Measurements from ENCODE around the gene GPR18. TPM values are rescaled to one million over a fixed set of nuclear protein-coding genes. Genes with fewer than 3 reads are reported as not detected.

GPR18 gene
- total RNA-seq, 1 experiment from 2014 or later: not detected

DNA sequence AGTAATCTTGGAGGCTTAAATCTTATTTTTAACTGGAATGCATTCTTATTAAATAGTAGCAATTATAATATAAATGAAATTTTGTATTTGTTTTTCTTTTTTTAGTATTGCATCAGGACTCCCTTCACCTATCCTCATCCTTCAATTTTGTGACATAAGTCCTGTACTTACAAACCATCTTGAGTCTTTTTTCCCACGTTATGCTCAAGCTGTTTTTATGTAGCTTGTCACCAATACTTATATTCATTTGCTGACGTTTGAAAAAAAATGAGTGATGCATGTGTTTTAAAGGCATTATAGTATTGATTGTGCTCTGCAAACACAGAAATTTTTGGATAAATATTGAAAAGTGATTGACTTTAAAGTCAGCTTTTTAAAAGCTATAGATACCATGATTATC lies 888 bp downstream of the GPR18 start:
- Mint-ChIP-seq H3K4me1 (0 out of 4 replicates have a peak, but pooled peaks cover 0 to 4% of the 10 kb centered on the region in 2 experiments), H3K36me3 (ENCODE audit: insufficient read depth in 1 of 3, low read depth in 3 of 3) (peaks cover 2 to 12% (median 7%) of the 10 kb centered on the region in 3 experiments; a peak in 5 of 7 replicates), H3K27me3 (ENCODE audit: low read depth) (no peaks in the 10 kb centered on the region; the same call in 1 of the 2 replicates), H3K27ac (no peak overlapping the region), H3K4me3 (no peak overlapping the region), H3K9me3 (no peaks in the 10 kb centered on the region)
- no peak overlapping the region for H3K23ac ChIP-seq (ENCODE audit: insufficient read length, low read depth, low read length)
- no peak overlapping the region for H2AK5ac ChIP-seq (ENCODE audit: insufficient read length, low read length)
- no peak overlapping the region for H3K27ac ChIP-seq (ENCODE audit: insufficient read length, low read depth, low read length)
- H3K27me3 ChIP-seq (ENCODE audit: insufficient read depth, low read length): no peaks in the 10 kb centered on the region
- H3K4ac ChIP-seq (ENCODE audit: low read depth, low read length): no peak overlapping the region
- H4K91ac ChIP-seq (ENCODE audit: insufficient read length, low read depth, low read length): no peak overlapping the region
- WGBS (ENCODE audit: extremely low coverage, insufficient read length, low lambda C conversion rate): no CpG with 5 or more reads among the region's 2 CpGs
- no peak overlapping the region for H2BK5ac ChIP-seq (ENCODE audit: insufficient read length, low read length)
- no peak overlapping the region for H3K4me2 ChIP-seq (ENCODE audit: insufficient read depth, insufficient read length, low read length)
- peaks cover 2% of the 10 kb centered on the region for H4K20me1 ChIP-seq (ENCODE audit: control insufficient read depth, insufficient read depth, insufficient read length)
- no peaks in the 10 kb centered on the region for H3K9me3 ChIP-seq (ENCODE audit: control insufficient read depth, low read depth, low read length)
- no peak overlapping the region for H2BK12ac ChIP-seq (ENCODE audit: insufficient read length, low read depth, low read length)
- H2AFZ ChIP-seq (ENCODE audit: low read length): no peak overlapping the region
- TF ChIP-seq, protein P1, sequence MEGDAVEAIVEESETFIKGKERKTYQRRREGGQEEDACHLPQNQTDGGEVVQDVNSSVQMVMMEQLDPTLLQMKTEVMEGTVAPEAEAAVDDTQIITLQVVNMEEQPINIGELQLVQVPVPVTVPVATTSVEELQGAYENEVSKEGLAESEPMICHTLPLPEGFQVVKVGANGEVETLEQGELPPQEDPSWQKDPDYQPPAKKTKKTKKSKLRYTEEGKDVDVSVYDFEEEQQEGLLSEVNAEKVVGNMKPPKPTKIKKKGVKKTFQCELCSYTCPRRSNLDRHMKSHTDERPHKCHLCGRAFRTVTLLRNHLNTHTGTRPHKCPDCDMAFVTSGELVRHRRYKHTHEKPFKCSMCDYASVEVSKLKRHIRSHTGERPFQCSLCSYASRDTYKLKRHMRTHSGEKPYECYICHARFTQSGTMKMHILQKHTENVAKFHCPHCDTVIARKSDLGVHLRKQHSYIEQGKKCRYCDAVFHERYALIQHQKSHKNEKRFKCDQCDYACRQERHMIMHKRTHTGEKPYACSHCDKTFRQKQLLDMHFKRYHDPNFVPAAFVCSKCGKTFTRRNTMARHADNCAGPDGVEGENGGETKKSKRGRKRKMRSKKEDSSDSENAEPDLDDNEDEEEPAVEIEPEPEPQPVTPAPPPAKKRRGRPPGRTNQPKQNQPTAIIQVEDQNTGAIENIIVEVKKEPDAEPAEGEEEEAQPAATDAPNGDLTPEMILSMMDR (conservative IDR thresholded peaks at IDR 0.05): no peak
- no peak overlapping the region for H3T11ph ChIP-seq (ENCODE audit: low read length)
- H2BK20ac ChIP-seq (ENCODE audit: low read depth, low read length, poor library complexity, severe bottlenecking): no peak overlapping the region
- DNase-seq: no peak
- no peaks in the 10 kb centered on the region for H3K79me1 ChIP-seq (ENCODE audit: insufficient read depth, low read depth, low read length, poor library complexity, severe bottlenecking)
- H2BK15ac ChIP-seq (ENCODE audit: low read depth, low read length): no peak overlapping the region
- H3K14ac ChIP-seq (ENCODE audit: insufficient read depth, low read length): no peak overlapping the region
- H3K79me2 ChIP-seq (ENCODE audit: insufficient read depth, low read length): no peaks in the 10 kb centered on the region
- no peaks in the 10 kb centered on the region for H3K23me2 ChIP-seq (ENCODE audit: insufficient read length, low read depth, low read length, poor library complexity, severe bottlenecking)
- no peak overlapping the region for H2BK120ac ChIP-seq (ENCODE audit: low read depth, low read length, poor library complexity, severe bottlenecking)
- H3K18ac ChIP-seq (ENCODE audit: insufficient read length, low read depth, low read length): no peak overlapping the region
- no peak overlapping the region for H4K8ac ChIP-seq (replicated peaks; ENCODE audit: insufficient read length, low read depth, low read length)
- H3K4me1 ChIP-seq (ENCODE audit: insufficient read depth, low read length): no peaks in the 10 kb centered on the region
- no peak overlapping the region for H3K56ac ChIP-seq (ENCODE audit: insufficient read length, low read depth, low read length)
- H3K9ac ChIP-seq (ENCODE audit: extremely low read depth, insufficient read length, low read length): no peak overlapping the region
- H4K5ac ChIP-seq (ENCODE audit: insufficient read length, low read depth, low read length): no peak overlapping the region

Data from H9 (cell line).